Natural killer cell (primary cell): ENCODE measurements around the gene CRIP1. TPM values are rescaled to one million over a fixed set of nuclear protein-coding genes. Genes with fewer than 3 reads are reported as not detected.

Source experiments
- ATAC-seq, 3 donors: fragments of 150-1000 bp in 2 of 3; fragments of 200-7000 bp in 1 of 3; cut with Tn5 transposase; 1 replicate in 1 of 3; 2 replicates in 2 of 3; pipeline ENCODE4 v1.10.0; 2021; ENCODE audit warnings: mild to moderate bottlenecking in 2 of 3, moderate library complexity in 2 of 3
- DNase-seq, 2 donors: peaks; one replicate each; pipeline versions ENCODE4 v3.0.0 to v3.0.0-alpha.2; 2013 to 2021; ENCODE audit warnings: mixed read lengths in 1 of 2
- H3K27ac ChIP-seq: one replicate; pipeline ENCODE4 v1.5.1; 2013; ENCODE audit warnings: mild to moderate bottlenecking, low read length
- H3K27me3 ChIP-seq: one replicate; pipeline ENCODE4 v1.6.1; 2013; ENCODE audit warnings: low read length; ENCODE audit not compliant: control insufficient read depth, insufficient read depth
- H3K36me3 ChIP-seq: one replicate; pipeline ENCODE4 v1.6.1; 2013; ENCODE audit warnings: low read length; ENCODE audit not compliant: control insufficient read depth, insufficient read depth
- H3K4me1 ChIP-seq: one replicate; pipeline ENCODE4 v1.6.1; 2013; ENCODE audit warnings: low read length; ENCODE audit not compliant: control insufficient read depth, insufficient read depth
- H3K4me3 ChIP-seq: one replicate; pipeline ENCODE4 v1.5.1; 2013; ENCODE audit warnings: low read length
- H3K9me3 ChIP-seq: one replicate; pipeline ENCODE4 v1.6.1; 2013; ENCODE audit warnings: low read length; ENCODE audit not compliant: control insufficient read depth, insufficient read depth
- H3K27ac Mint-ChIP-seq, 2 donors: one replicate each; pipeline ENCODE4 v1.8.0; 2022; ENCODE audit warnings: mild to moderate bottlenecking in 2 of 2, mixed read lengths in 2 of 2, moderate library complexity in 1 of 2
- H3K27me3 Mint-ChIP-seq, 2 donors: one replicate each; pipeline ENCODE4 v1.8.0; 2022; ENCODE audit warnings: low read depth in 2 of 2, mixed read lengths in 2 of 2
- H3K36me3 Mint-ChIP-seq: one replicate; pipeline ENCODE4 v1.8.0; 2022; ENCODE audit warnings: mixed read lengths
- H3K4me1 Mint-ChIP-seq, 2 donors: one replicate each; pipeline ENCODE4 v1.8.0; 2022; ENCODE audit warnings: mixed read lengths in 2 of 2
- H3K4me3 Mint-ChIP-seq: one replicate; pipeline ENCODE4 v1.8.0; 2022; ENCODE audit warnings: mild to moderate bottlenecking, moderate library complexity, mixed read lengths
- H3K9me3 Mint-ChIP-seq, 2 donors: one replicate each; pipeline ENCODE4 v1.8.0; 2022; ENCODE audit warnings: mixed read lengths in 2 of 2
- WGBS: methylation state at CpG from one replicate; pipeline ENCODE4 v1.1.7; 2013; ENCODE audit warnings: missing lambda C conversion rate; ENCODE audit not compliant: insufficient coverage; 5-methylcytosine and 5-hydroxymethylcytosine counted together
- intact Hi-C: fragments of 100-400 bp; cut with micrococcal nuclease; formaldehyde crosslinking; loops from one replicate; pipeline ENCODE4 v1.14.2; 2022
- total RNA-seq, 4 donors: library from RNA; stranded (reverse); fragments of 120-200 nt in 1 of 4; gene quantifications; one replicate each; pipeline versions ENCODE4 v1.2.3 to v1.2.4, GENCODE V29; 2013 to 2022
- TF ChIP-seq, protein P1 (sequence below): fragments of 200-600 bp; IDR thresholded peaks from one replicate; pipeline ENCODE4 v1.8.0; 2022; ENCODE audit warnings: antibody characterized with exemption

Gene CRIP1
- total RNA-seq, 3 donors from 2014 or later (not counting 1 experiment from before 2014, with no cell fraction given) = 276 to 334 (median 290) TPM

GRCh38 chr14:105495990-105496830, 9.5 kb downstream of the CRIP1 start:
- H3K9me3 Mint-ChIP-seq = no peaks in the 10 kb centered on the region
- H3K27ac Mint-ChIP-seq = peak overlapping the region in 1 of 2 donors; percentile 45

DNA sequence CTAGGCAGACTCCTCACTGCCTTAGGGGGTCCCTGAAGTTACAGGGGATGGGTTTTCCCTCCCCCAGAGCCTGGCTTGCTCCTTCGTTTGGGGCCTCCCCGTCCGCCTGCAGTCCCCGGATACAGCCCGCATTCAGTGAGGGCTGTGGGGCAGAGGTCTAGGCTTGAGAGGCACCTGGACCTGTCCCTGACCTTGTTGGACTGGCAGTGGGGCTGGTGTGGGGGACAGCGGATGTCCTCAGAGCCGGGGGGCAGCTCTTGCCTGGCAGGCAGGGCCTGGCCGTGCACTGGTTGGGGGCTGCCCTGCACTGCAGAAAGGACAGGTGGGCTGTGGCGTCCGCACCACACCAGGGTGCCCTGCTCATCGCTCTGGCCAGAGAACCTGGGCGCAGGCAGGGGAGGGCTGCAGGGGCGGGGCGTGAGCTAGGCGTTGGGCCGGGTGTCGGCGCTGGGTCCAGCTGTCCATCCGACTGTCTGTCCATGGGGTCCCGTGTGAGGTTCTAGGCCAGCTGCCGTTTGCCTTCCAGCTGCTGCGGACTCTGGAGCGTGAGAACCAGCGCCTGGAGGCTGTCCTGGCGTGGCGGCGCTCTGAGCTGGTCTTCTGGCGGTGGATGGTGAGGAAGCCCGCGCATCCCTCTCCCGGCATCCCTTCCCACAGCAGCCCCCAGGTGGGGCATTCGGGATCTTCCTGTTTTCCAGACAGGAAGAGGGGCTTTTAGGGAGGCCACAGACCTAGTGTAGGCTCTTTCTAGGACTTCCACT, 10.3 kb downstream of the CRIP1 start:
- peak overlapping the region; percentile 29 to 45 for H3K27ac Mint-ChIP-seq
- no peaks in the 10 kb centered on the region for H3K9me3 ChIP-seq
- H3K4me3 ChIP-seq = no peak overlapping the region
- no peak overlapping the region for H3K4me3 Mint-ChIP-seq
- intact Hi-C loops = no loop called here
- H3K27ac ChIP-seq = no peak overlapping the region
- H3K27me3 Mint-ChIP-seq = no peaks in the 10 kb centered on the region
- 97% methylated on average over 32 of the region's 32 CpGs for WGBS
- peaks cover 3% of the 10 kb centered on the region for H3K36me3 ChIP-seq
- peaks cover 3% of the 10 kb centered on the region for H3K4me1 ChIP-seq
- no peaks in the 10 kb centered on the region for H3K36me3 Mint-ChIP-seq
- DNase-seq = peak in 1 of 2 donors; percentile 19
- H3K9me3 Mint-ChIP-seq = no peaks in the 10 kb centered on the region
- no peak for ATAC-seq
- peaks cover under 1 to 2% of the 10 kb centered on the region in 2 donors for H3K4me1 Mint-ChIP-seq
- no peaks in the 10 kb centered on the region for H3K27me3 ChIP-seq
- TF ChIP-seq, protein P1, sequence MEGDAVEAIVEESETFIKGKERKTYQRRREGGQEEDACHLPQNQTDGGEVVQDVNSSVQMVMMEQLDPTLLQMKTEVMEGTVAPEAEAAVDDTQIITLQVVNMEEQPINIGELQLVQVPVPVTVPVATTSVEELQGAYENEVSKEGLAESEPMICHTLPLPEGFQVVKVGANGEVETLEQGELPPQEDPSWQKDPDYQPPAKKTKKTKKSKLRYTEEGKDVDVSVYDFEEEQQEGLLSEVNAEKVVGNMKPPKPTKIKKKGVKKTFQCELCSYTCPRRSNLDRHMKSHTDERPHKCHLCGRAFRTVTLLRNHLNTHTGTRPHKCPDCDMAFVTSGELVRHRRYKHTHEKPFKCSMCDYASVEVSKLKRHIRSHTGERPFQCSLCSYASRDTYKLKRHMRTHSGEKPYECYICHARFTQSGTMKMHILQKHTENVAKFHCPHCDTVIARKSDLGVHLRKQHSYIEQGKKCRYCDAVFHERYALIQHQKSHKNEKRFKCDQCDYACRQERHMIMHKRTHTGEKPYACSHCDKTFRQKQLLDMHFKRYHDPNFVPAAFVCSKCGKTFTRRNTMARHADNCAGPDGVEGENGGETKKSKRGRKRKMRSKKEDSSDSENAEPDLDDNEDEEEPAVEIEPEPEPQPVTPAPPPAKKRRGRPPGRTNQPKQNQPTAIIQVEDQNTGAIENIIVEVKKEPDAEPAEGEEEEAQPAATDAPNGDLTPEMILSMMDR = no peak

More at GRCh38 chr14:105495990-105496830, 9.5 kb downstream of the CRIP1 start:
- H3K27me3 ChIP-seq = no peaks in the 10 kb centered on the region
- H3K27ac ChIP-seq = no peak overlapping the region
- Mint-ChIP-seq H3K27me3 (no peaks in the 10 kb centered on the region), H3K4me1 (peaks cover 6 to 9% of the 10 kb centered on the region in 2 donors), H3K36me3 (no peaks in the 10 kb centered on the region), H3K4me3 (no peak overlapping the region)
- no peak for ATAC-seq
- TF ChIP-seq, protein P1 = no peak
- 95% methylated on average over 16 of the region's 18 CpGs for WGBS
- no peaks in the 10 kb centered on the region for H3K9me3 ChIP-seq
- H3K4me1 ChIP-seq = peaks cover 10% of the 10 kb centered on the region
- DNase-seq = no peak
- H3K36me3 ChIP-seq = peaks cover 3% of the 10 kb centered on the region
- H3K4me3 ChIP-seq = no peak overlapping the region
- intact Hi-C loops = no loop called here

- Mint-ChIP-seq H3K4me1 (peaks cover 0 to 3% of the 10 kb centered on the region in 2 donors), H3K9me3 (no peaks in the 10 kb centered on the region), H3K27ac (peak overlapping the region; percentile 31 to 58), H3K27me3 (no peaks in the 10 kb centered on the region), H3K36me3 (no peaks in the 10 kb centered on the region), H3K4me3 (peak overlapping the region; percentile 35)
- no peak overlapping the region for H3K4me3 ChIP-seq
- no peak overlapping the region for H3K27ac ChIP-seq
- TF ChIP-seq, protein P1 = no peak
- DNase-seq = peak in 1 of 2 donors; percentile 8
- ATAC-seq = no peak
- no peaks in the 10 kb centered on the region for H3K9me3 ChIP-seq
- peaks cover 3% of the 10 kb centered on the region for H3K36me3 ChIP-seq
- intact Hi-C loops = no loop called here
- no peaks in the 10 kb centered on the region for H3K27me3 ChIP-seq
- no peaks in the 10 kb centered on the region for H3K4me1 ChIP-seq
- 97% methylated on average over 31 of the region's 31 CpGs for WGBS
Observed at GRCh38 chr14:105497671-105498429, 11.2 kb downstream of the CRIP1 start.
